Stimulated activated naive CD4-positive, alpha-beta T cell treated with Interleukin-2 at 50 U/mL for 16 hours (primary cell): Measurements from ENCODE around the gene CLIP1.
A peak's percentile ranks its signal among the peaks of the same experiment; 100 is the strongest.

Source experiments
- DNase-seq: peaks from one replicate; lab custom pipeline; 2025; lab: John Stamatoyannopoulos, UW

The CLIP1 gene

DNA sequence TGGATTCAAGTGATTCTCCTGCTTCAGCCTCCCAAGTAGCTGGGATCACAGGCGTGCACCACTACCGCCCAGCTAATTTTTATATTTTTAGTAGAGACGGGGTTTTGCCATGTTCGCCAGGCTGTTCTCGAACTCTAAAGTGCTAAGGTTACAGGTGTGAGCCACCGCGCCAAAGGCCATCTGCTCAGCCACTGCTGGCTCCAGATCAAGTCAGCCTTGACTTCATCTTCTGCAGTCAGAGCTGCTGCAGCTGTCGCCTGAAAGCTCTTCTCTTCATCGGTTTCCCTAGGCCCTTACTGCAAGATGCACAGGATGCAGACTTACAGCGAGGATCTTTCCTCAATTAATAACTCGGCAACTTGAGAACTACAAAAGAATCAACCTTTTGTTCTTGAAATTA is 66.8 kb downstream of the CLIP1 start:
- DNase-seq: no peak

DNA sequence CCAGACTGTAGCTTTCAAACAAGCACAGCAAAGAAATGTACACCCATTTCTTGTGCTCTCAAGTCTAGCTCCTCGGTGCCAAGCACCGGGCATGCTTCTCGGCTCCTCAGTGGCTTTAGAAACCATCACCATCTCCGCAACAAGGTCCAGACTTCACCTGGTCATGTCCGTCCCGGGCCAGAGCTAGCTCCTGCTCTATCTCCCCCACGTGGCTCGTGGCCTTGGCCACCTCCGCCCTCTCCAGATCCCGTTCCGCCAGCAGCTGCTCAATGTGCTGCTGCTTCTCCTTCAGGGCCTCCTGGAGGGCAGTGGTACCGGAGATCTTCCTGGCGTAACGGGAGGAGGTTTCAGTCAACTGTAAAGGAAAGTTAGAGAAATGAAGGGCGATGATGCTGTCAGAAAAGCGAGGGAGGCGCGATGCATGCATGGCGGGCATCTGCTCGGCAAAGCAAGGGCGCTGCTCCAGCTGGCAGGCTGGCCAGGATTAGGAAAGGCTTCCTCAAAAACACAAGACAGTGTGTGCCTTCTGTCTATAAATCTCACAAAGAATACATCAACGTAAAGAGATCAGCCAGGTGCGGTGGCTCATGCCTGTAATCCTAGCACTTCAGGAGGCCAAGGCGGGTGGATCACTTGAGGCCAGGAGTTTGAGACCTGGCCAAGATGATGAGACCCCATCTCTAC is 67.4 kb downstream of the CLIP1 start:
- no peak for DNase-seq

DNA sequence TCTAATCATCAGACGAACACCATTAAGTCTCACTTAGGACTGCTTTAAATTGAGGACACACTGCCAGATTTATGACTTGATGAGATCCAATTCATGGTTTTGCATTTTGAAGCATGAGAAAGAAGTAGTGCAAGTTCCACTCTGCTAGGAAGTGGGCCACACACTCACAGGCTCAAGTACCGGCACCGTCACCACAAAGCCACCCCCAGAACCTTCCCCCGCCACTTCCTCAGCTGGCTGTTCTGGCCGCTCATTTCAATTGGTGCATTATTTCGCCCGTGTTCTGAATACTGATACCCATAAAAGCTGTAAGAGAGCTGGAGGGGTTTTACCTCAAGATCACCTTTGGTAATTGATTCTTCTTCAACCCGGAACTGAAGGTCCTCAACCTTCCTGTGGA is 70.1 kb downstream of the CLIP1 start:
- no peak for DNase-seq

DNA sequence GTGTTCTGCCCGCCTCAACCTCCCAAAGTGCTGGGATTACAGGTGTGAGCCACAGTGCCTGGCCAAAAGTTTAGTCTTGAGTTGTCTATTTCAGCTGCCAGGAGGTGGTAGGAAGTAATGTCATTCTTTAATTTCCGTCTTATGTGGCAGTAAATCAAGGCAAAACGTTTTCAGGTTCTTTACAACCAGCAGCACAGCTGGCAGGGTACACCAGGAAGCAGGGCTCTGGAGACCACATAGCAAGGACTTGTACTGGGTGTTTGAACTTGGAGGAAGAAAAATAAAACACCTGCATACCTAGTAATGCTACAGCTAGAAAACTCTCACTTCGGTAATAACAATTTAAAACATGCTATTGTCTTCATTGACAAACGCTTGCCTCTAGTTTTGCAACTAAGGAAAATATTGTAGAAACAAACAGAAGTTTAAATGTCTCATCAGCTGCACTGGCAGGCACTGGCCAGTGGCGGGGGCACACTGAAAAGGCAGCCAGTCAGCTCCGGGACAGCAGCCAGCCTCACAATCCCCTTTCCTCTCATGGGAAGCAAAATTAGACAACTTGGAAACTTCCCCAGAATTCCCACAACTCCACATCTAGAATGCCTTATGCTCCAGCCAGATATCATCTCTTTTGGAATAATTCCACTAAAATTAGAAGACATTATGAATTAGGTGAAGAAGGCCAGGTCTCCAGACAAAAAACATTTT is 72.2 kb downstream of the CLIP1 start:
- no peak for DNase-seq

DNA sequence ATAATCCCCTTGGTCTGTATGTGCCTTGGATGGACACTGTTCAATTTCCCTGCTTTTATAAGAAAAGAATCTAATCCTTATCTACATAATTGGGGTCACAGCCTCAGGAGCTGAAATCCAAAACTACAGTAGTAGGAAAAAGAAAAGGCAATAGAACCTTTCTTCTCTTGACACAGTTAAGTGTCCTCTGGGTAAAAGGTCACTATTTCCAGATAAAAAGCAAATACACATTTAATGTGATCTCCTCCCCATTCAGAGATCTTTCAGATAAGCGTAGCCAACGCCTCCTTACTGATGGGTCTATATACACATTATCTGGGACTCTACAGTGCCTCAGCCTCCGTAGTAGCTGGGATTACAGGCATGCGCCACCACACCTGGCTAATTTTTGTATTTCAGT is 73.4 kb downstream of the CLIP1 start:
- no peak for DNase-seq

DNA sequence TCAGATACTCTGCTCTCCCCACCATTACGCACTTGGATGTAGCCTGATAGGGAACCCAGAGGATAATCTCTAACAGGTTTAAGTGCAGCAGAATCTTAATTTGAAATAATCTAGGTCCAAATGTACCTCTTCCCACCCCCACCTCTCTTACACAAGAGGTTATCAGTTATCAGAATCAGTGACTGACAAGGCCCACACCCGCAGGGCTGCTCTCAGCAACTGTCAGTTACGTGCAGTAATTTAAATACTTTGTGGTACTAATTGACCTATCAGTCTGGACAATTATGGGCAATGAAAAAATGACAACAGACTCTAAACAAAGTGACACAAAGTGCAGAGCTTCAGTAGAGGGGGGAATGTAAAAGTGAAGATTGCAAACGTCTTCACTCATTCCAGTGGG is 74.0 kb downstream of the CLIP1 start:
- DNase-seq: no peak

DNA sequence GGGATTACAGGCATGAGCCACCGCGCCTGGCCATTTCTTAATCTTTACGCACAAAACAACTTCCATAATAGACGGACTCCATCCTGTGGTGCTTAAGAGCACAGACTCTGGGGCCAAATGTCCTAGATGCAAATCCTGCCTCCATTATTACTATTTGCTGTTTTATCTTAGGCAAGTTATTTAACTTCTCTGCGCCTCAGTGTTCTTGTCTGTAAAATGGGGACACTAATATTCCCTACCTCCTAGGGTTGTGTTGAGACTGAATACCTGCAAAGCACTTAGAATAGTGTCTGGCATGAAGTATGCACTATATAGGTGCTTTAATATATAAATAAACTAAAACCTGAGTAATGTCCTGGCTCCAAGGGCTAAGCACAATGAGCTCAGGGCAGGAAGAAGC is 76.4 kb downstream of the CLIP1 start:
- no peak for DNase-seq

DNA sequence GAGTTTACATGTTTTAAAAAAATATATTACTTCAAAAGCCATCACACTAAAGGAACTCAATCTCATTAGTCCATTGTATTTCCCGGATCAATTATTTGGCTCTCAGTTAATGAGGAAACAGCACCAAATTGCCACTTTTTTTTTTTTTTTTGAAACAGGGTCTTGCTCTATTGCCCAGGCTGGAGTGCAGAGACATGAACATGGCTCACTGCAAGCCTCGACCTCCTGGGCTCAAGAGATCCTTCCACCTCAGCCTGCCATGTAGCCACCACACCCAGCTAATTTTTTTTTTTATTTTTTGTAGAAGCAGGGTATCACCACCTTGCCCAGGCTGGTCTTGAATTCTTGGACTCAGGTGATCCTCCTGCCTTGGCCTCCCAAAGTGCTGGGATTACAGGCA is 77.4 kb downstream of the CLIP1 start:
- no peak for DNase-seq

DNA sequence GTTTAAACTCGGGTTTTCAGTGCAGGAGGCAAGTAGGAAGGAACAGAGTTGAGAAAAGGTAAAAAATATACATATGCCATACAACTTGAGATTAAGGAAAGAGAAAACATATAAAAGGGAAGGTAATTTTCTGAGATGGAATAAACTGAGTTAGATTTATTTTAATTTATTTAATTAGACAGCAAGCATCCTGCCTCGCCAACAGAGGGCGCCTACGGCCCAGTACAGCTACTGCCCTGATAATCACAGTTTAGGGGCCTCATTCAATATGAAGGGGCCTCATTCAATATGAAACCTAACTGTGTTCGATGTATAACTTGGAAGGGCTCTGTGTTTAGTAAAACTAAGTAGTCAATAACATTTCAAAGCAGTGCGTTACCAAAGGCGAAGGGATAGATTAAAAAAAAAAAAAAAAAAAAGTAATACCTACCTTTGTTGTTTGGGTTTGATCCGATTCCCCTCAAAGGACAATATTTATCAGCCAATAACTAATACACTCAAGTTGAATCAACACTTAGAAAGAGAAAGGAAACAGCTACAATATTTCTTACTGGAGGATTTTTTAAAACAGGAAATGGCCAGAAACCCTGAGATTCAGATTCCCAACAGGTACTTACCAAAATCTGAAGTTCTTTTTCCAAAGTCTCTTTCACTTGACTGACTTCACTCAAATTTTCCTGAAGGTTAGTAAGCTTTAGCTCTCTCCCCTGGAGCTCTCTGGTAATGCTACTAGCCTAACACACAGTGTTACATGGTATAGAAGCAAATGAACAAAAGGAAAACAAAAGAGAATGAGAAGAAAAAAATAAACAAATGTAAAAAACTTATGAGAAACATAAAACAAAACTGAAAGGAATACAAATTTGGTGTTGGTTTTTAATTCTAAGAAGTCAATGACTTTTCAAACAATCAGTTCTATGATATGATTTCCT is 86.2 kb downstream of the CLIP1 start:
- DNase-seq: peak; percentile 17

DNA sequence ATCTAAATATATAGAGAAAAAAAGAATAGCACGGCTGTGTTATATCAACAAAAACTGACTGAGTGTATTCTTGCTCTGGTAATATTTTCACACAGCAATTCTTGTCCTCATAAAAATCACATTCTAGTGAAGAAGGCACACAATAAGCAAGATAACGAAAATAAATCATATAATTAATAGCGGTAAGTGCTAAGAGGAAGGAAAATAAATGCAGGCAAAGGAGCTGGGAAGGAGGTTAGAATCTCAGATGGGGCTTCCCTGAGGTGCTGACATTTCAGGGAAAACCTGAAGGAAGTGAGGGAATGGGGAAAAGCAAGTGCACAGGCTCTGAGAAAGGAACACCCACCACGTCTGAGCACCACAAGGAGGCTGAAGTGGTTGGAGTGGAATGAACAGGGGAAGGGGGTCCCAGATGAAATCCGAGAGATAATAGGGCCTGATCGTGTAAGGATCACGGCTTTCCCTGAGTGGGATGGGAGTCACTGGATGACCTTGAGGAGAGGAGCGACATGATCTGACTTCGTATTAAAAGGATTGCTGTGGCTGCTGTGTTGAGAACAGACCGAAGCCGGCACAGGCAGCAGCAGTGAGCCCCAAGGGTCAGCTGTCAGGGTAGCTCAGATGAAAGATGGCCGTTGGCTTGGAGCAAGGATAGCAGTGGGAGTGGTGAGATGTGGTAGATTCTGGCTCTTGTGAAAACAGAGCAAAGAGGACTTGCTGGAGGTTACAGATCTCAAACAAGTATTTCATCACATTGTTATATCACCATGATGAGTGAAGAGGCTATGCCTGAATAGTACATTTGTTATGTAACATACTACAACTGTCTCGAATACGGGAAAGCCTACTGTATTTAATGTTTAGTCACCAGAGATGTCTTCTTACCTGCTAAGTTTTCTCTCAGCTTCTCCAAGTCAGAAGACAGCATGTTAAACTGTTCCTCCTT is 89.1 kb downstream of the CLIP1 start:
- no peak for DNase-seq

DNA sequence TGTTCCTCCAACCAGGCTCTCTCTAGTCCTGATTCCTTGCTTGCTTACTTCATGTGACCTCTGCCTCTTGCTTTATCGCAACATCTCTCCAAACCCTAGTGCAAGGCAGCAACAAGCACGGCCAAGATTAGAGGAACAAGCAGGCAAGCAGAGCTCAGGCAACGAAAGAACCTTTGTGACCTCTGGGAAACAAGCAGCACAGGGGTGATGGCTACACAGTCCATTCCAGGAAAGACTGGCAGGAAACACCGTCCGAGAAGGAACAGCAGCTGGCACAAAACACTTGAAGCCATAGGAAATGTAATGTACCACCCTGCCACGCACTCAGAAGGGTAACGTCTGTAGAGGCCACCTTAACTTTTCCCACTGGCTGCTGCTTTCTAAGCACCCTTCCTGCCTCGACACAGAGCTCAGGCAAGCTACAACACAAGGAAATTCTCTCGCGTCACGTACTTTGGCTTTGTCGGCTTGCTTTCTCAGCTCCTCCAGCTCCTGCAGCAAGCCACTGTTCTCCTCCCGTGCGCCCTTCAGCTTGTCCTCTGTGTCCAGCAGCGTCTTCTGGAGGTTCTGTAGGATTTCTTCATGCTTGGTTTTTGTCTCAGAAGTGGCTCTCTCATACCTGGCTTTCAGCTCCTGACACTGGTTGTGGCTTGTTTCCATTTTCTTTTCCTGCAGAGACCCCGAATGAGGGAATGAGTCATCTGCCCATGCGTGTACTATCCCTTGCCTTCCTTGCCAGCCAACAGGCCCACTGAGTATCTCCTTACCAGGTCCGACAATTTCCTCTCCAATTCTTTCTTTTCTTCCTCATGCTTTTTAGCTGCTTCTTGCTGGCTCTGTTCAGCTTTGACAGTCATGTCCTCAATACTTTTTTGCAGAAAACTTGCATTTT is 94.7 kb downstream of the CLIP1 start:
- no peak for DNase-seq

DNA sequence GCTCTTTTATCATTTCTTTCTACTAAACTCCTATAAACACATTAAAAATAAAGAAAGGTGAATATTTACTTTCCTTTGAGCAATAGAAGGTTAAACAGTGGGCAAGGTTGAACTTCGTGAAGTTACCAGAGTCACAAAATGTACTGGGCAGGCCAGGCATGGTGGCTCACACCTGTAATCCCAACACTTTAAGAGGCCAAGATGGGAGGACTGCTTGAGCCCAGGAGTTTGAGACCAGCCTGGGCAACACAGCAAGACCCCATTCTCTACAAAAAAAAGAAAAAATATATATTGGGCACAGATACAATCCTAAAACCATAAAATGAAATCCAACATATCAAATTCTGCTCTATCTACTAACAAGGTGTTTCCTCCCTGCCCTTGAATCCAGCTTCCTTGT is 95.5 kb downstream of the CLIP1 start:
- DNase-seq: no peak

DNA sequence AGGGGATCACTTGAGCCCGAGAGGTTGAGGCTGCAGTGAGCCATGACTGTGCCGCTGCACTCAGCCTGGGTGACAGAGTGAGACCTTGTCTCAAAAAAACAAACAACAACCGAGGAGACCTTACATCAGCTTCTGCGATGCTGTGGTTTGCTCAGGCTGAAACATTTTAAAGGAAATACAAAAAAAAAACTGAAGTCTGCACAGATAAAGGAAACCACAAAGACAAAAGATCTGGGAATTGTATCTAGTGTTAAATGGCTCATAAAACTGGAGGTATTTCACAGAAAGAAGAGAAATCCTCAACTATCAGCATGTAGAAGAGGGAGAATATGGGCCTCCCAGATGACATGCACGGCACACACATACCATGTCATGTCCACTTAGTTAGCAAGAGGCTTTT is 95.9 kb downstream of the CLIP1 start:
- no peak for DNase-seq

DNA sequence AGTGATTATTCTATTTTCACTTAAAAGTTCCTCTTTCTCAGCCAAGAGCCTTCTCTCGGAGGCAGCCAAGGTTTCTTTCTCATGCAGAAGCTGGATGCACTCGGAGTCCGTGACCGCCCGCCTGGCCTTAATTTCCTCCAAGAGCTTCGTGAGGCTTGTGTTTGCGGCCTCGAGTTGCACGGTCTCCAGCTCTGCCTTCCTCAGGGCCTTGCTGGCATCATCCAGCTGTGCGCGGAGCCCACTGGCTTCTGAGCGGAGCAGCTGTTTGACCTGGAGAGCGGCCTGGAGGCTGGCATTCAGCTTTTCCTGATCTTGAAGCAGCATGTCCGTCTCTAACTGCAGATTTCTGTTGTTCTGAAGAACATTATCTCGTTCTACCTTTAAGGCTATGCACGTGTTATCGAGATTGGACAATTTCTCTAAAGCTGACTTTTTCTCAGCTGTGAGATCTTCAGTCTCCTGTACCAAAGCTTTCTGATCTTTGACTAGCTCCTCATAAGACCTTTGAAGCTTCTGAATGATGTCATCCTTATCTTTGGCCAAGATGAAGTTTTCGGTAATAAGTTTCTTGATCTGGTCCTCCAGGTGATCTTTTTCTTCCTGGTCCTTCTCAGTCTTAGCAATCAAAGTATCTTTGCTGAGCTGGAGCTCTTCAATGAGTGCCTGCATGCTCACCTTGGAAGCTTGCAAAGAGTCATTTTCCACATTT is 99.0 kb downstream of the CLIP1 start:
- DNase-seq: no peak

DNA sequence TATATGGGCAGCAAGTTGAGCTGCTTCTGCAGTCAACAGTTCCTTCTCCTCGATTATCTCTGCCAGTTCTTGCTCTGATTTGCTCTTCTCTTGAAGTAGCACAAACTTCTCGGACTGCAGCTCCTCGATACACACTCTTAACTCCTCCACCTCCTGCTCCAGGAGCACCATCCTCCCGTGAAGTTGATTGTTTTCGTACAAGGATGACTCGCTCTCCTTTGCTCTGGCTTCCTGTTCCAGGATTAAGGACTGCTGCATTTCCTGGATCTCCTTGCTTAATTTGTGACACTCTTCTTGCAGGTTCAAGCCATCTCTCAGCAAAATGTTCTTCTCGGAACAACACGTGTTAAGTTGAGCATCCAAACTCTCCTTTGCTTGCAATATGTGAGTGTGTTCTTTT is 100.0 kb downstream of the CLIP1 start:
- DNase-seq: no peak

DNA sequence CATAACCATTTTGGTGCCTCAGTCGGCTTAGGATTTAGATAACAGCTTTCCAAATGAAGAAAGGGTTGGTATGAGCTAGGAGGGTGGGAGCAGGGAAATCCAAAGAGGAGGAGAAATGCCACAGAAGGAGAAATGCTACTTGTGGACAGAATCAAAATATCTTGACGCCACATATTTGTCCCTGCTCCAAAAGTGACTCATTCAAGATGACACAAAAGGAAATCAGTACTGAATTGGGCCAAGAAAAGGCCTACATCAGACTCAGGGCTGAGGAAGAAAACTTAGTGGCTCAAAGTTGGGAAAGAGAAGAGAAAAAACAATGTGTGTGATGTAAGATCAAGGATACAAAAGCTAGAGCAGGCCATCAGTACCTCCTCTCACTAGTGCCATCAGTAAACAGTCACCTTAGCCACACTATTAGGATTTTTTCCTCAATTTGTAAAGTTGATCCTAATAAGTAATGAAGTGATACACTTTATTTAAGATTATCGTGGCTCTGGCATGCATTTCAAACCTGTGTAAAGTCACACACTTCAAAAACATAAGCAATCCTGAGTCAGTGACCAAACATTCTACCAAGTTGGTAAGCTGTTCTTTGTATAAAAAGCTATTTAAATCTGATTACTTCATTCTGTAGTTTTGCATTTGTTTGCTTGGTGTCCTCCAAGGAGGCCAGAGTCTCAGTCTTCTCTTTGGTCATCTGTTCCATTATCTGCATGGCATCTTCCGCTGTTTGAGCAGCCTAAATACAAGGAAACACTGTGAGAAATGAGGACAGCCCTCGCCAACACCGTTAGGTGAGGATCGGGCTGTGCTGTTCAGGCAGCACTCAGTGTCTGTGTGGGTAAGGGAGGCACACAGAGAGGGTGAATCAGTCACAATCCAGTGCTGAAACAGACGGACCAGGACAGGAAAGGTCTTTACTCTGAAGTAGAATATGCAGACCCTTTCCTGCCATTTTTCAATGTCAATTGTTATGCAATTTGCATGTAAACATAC is 103.6 kb downstream of the CLIP1 start:
- DNase-seq: no peak

DNA sequence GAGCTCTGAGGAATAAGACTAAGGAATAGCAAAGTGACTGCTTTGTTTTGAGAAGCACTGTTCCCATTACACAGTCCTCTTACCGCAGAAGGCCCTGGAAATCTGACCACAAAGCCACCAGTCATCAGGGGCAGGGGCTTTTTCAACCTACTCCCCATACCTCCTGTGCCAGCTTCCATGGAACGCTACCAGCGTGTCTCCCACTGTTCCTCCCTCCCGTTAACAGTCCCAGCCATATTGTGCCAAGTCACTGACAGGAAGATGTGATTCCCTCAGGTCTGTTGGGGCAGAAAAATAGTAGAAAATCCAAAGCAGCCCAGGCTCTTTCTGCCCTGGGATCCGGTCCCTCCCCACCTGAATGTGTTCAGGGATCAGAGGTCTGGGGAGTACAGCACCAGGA is 109.5 kb downstream of the CLIP1 start:
- DNase-seq: no peak

DNA sequence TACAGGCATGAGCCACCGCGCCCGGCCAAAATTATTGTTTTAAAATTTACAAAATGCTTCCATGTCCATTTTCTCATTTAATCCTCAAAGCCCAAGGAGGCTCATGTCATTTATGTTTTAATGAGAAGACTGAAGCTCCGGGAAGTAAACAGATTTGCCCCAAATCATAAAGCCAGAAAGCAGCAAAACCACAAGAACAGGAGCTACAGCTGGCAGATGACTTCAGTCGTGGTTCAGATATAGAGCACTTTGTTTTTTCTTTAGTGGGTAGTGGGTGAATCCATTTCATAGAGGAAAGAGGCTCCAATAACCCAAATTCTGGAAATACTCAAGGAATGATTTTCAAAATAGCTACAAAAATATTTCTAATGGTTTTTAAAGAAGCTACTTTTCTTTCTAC is 110.8 kb downstream of the CLIP1 start:
- DNase-seq: no peak
